Activated naive CD4-positive, alpha-beta T cell treated with anti-CD3 and anti-CD28 coated beads for 36 hours (primary cell): ENCODE measurements around the gene CCSER1. TPM values are rescaled to one million over a fixed set of nuclear protein-coding genes. Genes with fewer than 3 reads are reported as not detected.
"Not testable (repeated sequence)": the region's sequence is repeated elsewhere in the genome, so short reads cannot be mapped to it uniquely, and the experiment has no call there.

Experiments used
- CTCF ChIA-PET: fragments of 350-600 bp; sonication (Branson Sonifier 250); formaldehyde crosslinking; loops from one replicate; lab custom pipeline; 2021; ENCODE audit warnings: antibody characterized with exemption; lab: Charles Lee
- DNase-seq: peaks from one replicate; pipeline ENCODE4 v3.0.0-alpha.2; 2020
- H3K27ac Mint-ChIP-seq: one replicate; pipeline ENCODE4 v1.8.0; 2021; ENCODE audit warnings: mild to moderate bottlenecking, mixed read lengths
- H3K27me3 Mint-ChIP-seq: one replicate; pipeline ENCODE4 v1.8.0; 2021; ENCODE audit warnings: low read depth, mixed read lengths
- H3K36me3 Mint-ChIP-seq: one replicate; pipeline ENCODE4 v1.8.0; 2021; ENCODE audit warnings: low read depth, mixed read lengths
- H3K4me1 Mint-ChIP-seq: one replicate; pipeline ENCODE4 v1.8.0; 2021; ENCODE audit warnings: low read depth, mixed read lengths
- H3K4me3 Mint-ChIP-seq: one replicate; pipeline ENCODE4 v1.8.0; 2021; ENCODE audit warnings: mild to moderate bottlenecking, moderate library complexity, mixed read lengths
- H3K9me3 Mint-ChIP-seq: one replicate; pipeline ENCODE4 v1.8.0; 2021; ENCODE audit warnings: mixed read lengths
- intact Hi-C: fragments of 100-400 bp; cut with micrococcal nuclease; formaldehyde crosslinking; loops from one replicate; pipeline ENCODE4 v1.15.1; 2023
- total RNA-seq, 2 experiments: library from RNA; stranded (reverse); gene quantifications; one replicate each; pipeline ENCODE4 v1.2.3, GENCODE V29; 2021

The CCSER1 gene
- total RNA-seq, 2 experiments from 2014 or later = not detected

DNA sequence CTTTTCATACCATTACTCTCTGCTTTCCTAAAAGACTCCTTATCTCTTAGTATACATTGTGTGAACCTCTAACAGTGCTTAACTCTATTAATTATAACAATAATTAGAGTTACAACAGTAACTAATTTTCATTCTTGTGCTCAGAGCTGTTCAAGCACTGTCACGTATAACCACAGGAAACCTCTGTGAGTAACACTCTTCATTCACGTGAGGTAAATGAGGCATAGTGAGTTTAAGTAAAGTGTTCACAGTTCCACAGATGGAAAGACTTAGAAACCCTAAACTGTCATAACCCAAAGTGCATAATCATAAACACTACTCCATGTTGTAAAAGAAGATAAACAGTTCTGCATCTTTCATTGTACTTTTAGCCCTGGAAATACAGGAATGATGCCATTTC is 222.4 kb downstream of the CCSER1 start:
- CTCF ChIA-PET = no interaction called here
- H3K36me3 Mint-ChIP-seq = no peaks in the 10 kb centered on the region

GRCh38 chr4:90357117-90357710 is 230.0 kb downstream of the CCSER1 start:
- CTCF ChIA-PET = no interaction called here
- H3K4me1 Mint-ChIP-seq = no peaks in the 10 kb centered on the region
- no peaks in the 10 kb centered on the region for H3K9me3 Mint-ChIP-seq
- DNase-seq = no peak
- no peaks in the 10 kb centered on the region for H3K36me3 Mint-ChIP-seq
- no peak overlapping the region for H3K4me3 Mint-ChIP-seq
- H3K27me3 Mint-ChIP-seq = no peaks in the 10 kb centered on the region
- no peak overlapping the region for H3K27ac Mint-ChIP-seq
- intact Hi-C loops = no loop called here

More for the DNA sequence above, 222.4 kb downstream of the CCSER1 start:
- Mint-ChIP-seq H3K9me3 (no peaks in the 10 kb centered on the region), H3K27me3 (peaks cover 2% of the 10 kb centered on the region), H3K4me3 (no peak overlapping the region), H3K27ac (no peak overlapping the region), H3K4me1 (no peaks in the 10 kb centered on the region)
- intact Hi-C loops = no loop called here
- DNase-seq = no peak

DNA sequence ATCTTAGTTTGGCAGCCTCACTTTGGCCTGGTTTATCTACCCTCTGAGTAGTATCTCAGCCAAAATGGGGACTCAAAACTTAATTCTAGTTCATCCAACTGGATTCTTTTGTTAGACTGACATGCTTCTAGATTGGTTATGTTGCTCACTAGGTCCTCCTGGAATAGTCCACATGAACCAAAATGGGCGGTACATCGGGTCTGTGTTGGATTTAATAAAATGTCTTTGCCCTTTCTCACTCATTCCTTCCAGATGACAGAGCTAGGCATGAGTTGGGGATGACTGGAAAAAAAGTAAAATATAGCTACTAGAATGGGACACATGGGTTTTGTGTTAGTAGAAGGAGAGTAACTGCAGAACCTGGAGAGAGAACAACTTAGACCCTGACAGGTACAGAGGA is 247.9 kb downstream of the CCSER1 start:
- Mint-ChIP-seq H3K4me1 (no peaks in the 10 kb centered on the region), H3K4me3 (no peak overlapping the region), H3K27me3 (no peaks in the 10 kb centered on the region), H3K27ac (no peak overlapping the region), H3K9me3 (no peaks in the 10 kb centered on the region), H3K36me3 (no peaks in the 10 kb centered on the region)
- CTCF ChIA-PET = no interaction called here
- intact Hi-C loops = no loop called here
- DNase-seq = no peak

GRCh38 chr4:90393215-90393614 is 266.0 kb downstream of the CCSER1 start:
- Mint-ChIP-seq H3K27ac (no peak overlapping the region), H3K36me3 (no peaks in the 10 kb centered on the region), H3K27me3 (no peaks in the 10 kb centered on the region), H3K4me1 (no peaks in the 10 kb centered on the region), H3K9me3 (no peaks in the 10 kb centered on the region), H3K4me3 (no peak overlapping the region)
- CTCF ChIA-PET = no interaction called here
- intact Hi-C loops = no loop called here
- DNase-seq = no peak

DNA sequence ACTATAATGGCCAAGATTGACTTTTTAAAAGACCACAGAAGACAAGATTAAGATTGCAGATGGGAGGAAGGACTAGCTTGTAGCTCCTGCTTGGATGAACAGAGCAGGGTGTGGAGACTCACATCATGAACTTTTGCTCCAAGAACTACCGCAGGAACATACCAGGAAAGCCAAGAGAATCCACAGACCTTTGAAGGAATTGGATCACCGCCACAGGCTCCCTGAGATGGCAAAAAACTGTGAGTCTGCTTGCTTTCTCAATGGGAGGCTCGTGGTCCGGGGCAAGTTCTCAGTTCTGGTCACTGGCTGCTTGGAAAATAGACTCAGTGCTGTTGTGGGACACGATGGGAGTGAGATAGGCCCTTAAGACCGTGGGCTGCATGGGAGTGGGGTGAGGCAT is 276.6 kb downstream of the CCSER1 start:
- no peaks in the 10 kb centered on the region for H3K36me3 Mint-ChIP-seq
- intact Hi-C loops = no loop called here
- CTCF ChIA-PET = no interaction called here
- no peak for DNase-seq
- no peaks in the 10 kb centered on the region for H3K4me1 Mint-ChIP-seq
- peaks cover 4% of the 10 kb centered on the region for H3K9me3 Mint-ChIP-seq
- no peaks in the 10 kb centered on the region for H3K27me3 Mint-ChIP-seq
- H3K4me3 Mint-ChIP-seq = no peak overlapping the region
- no peak overlapping the region for H3K27ac Mint-ChIP-seq

- DNase-seq, H3K27ac Mint-ChIP-seq, H3K4me1 Mint-ChIP-seq, H3K36me3 Mint-ChIP-seq, CTCF ChIA-PET, H3K27me3 Mint-ChIP-seq, intact Hi-C loops, H3K4me3 Mint-ChIP-seq: not testable (repeated sequence)
- peaks cover 11% of the 10 kb centered on the region for H3K9me3 Mint-ChIP-seq
Measured at GRCh38 chr4:90407897-90408296, 280.7 kb downstream of the CCSER1 start.

GRCh38 chr4:90412786-90413185 is 285.6 kb downstream of the CCSER1 start:
- H3K27me3 Mint-ChIP-seq = not testable (repeated sequence)

DNA sequence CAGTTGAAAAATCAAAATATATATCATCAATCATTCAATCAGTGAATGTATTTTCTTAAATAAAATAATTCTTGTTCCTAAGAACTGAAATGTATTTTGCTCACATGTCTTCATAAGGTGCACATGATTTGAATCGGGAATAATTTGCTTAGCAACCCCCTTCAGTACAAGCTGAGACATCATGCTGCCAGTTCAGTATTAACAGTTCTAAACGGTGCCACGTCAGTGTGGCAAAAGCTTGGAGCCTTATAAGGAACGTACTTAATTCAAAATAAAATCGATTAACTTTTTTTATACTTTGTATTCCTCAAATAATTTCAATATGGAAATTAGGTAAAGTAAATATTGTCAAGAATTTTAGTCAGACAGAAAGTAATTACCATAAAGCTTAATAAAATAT is 287.9 kb downstream of the CCSER1 start:
- DNase-seq = no peak
- no peaks in the 10 kb centered on the region for H3K27me3 Mint-ChIP-seq
- H3K4me3 Mint-ChIP-seq = no peak overlapping the region
- CTCF ChIA-PET = no interaction called here
- no peaks in the 10 kb centered on the region for H3K36me3 Mint-ChIP-seq
- H3K27ac Mint-ChIP-seq = no peak overlapping the region
- H3K4me1 Mint-ChIP-seq = no peaks in the 10 kb centered on the region
- intact Hi-C loops = loop anchor here (10.0 kb wide), 1 partner anchor 1750 kb away; no protein-coding TSS in a partner anchor
- H3K9me3 Mint-ChIP-seq = peaks cover 3% of the 10 kb centered on the region

More at GRCh38 chr4:90412786-90413185, 285.6 kb downstream of the CCSER1 start:
- H3K36me3 Mint-ChIP-seq, DNase-seq, H3K4me1 Mint-ChIP-seq, H3K4me3 Mint-ChIP-seq, H3K27ac Mint-ChIP-seq, CTCF ChIA-PET: not testable (repeated sequence)
- peaks cover 12% of the 10 kb centered on the region for H3K9me3 Mint-ChIP-seq
- intact Hi-C loops = loop anchor here (10.0 kb wide), 1 partner anchor 1752 kb away; no protein-coding TSS in a partner anchor

DNA sequence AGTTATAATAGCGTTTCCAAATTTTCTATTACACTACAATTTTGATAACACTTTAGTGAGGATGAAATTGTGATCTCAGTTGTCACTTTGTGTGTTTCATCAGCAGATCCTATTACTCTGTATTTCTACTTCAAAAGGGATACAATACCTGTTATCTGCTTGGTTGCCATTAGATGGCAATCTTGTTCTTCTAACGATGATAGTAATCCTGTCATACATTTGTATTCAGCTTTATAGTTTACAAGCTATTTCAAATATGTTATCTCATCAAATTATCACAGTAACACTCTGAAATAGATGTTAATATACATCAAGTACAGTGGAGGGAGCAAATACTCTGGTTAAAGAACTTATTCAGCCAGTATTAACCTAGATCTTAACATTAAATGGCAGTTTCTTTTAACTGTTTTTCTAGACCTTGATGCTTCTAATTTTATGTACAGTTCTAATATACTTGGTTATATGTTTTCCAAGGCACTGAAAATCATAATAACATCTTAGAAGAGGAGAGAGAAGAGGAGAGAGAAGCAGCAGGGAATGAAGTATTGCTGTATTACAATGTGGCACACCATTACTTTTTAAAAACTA is 292.0 kb downstream of the CCSER1 start:
- Mint-ChIP-seq H3K27ac (no peak overlapping the region), H3K4me1 (no peaks in the 10 kb centered on the region), H3K4me3 (no peak overlapping the region), H3K36me3 (no peaks in the 10 kb centered on the region), H3K9me3 (no peaks in the 10 kb centered on the region), H3K27me3 (peaks cover 1% of the 10 kb centered on the region)
- intact Hi-C loops = loop anchor here (2.0 to 10.0 kb wide), 2 partner anchors 1746 to 1968 kb away; no protein-coding TSS in a partner anchor
- CTCF ChIA-PET = interaction anchor here (1.2 kb wide), 1 partner anchor 21 kb away, joined by 5 read pairs; no protein-coding TSS in a partner anchor
- DNase-seq = no peak

DNA sequence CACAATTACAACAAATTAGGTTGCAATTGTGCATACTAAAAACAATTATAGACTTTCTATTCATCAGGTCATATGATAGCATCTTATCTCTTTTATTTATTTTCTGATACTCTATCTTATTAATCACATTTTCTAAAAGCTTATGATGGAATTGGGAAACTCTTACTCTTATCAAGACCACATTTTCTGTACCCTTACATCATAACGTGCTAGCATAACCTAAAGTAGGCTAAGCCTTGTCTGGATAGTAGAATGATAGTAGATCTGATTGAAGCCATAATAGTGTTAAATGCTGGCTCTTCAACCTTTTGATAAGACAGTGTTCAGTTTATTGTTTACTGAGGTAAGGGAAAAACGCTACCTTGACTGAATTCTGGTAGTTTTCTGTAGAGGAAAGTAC is 294.0 kb downstream of the CCSER1 start:
- no peak overlapping the region for H3K27ac Mint-ChIP-seq
- no peak for DNase-seq
- no peaks in the 10 kb centered on the region for H3K36me3 Mint-ChIP-seq
- intact Hi-C loops = no loop called here
- CTCF ChIA-PET = no interaction called here
- no peak overlapping the region for H3K4me3 Mint-ChIP-seq
- peaks cover 1% of the 10 kb centered on the region for H3K27me3 Mint-ChIP-seq
- no peaks in the 10 kb centered on the region for H3K9me3 Mint-ChIP-seq
- H3K4me1 Mint-ChIP-seq = no peaks in the 10 kb centered on the region

GRCh38 chr4:90425893-90426292 is 298.7 kb downstream of the CCSER1 start:
- no peak overlapping the region for H3K27ac Mint-ChIP-seq
- no peaks in the 10 kb centered on the region for H3K36me3 Mint-ChIP-seq
- no peaks in the 10 kb centered on the region for H3K9me3 Mint-ChIP-seq
- no peaks in the 10 kb centered on the region for H3K4me1 Mint-ChIP-seq
- CTCF ChIA-PET = no interaction called here
- intact Hi-C loops = no loop called here
- H3K4me3 Mint-ChIP-seq = no peak overlapping the region
- H3K27me3 Mint-ChIP-seq = peaks cover 1% of the 10 kb centered on the region
- DNase-seq = no peak

- H3K27ac Mint-ChIP-seq = no peak overlapping the region
- intact Hi-C loops = no loop called here
- H3K36me3 Mint-ChIP-seq = no peaks in the 10 kb centered on the region
- no peak for DNase-seq
- H3K4me3 Mint-ChIP-seq = no peak overlapping the region
- H3K9me3 Mint-ChIP-seq = no peaks in the 10 kb centered on the region
- no peaks in the 10 kb centered on the region for H3K4me1 Mint-ChIP-seq
- CTCF ChIA-PET = no interaction called here
- no peaks in the 10 kb centered on the region for H3K27me3 Mint-ChIP-seq
Measured at GRCh38 chr4:90438522-90438921, 311.3 kb downstream of the CCSER1 start.

DNA sequence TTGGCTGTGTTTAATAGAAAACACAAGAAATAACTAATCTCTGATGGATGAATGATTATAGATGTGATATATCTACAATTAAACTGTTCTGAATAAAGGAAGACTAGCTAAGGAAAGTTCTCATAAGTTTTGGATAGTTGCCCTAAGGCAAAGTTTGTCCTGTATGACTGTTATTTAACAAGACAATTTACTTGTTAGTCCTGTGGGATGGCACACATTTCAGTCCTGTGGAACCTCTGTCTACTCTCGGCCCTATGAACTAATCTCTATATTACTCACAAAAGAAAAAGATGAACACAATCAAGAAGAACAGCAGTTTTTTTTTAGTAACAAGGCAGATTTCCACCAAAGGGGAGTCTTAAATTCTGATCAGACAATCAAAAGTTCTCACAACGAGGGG is 314.6 kb downstream of the CCSER1 start:
- Mint-ChIP-seq H3K36me3 (no peaks in the 10 kb centered on the region), H3K27ac (no peak overlapping the region), H3K27me3 (no peaks in the 10 kb centered on the region), H3K4me3 (no peak overlapping the region), H3K4me1 (no peaks in the 10 kb centered on the region), H3K9me3 (no peaks in the 10 kb centered on the region)
- intact Hi-C loops = no loop called here
- CTCF ChIA-PET = no interaction called here
- DNase-seq = no peak
